GM12878 (cell line): ENCODE data around the gene CACFD1. TPM values are rescaled to one million over a fixed set of nuclear protein-coding genes. Genes with fewer than 3 reads are reported as not detected.

Experiments
- ATAC-seq: fragments of 200-7000 bp; cut with Tn5 transposase; 3 replicates; pipeline ENCODE4 v1.9.1; 2020; ENCODE audit warnings: mild to moderate bottlenecking, moderate library complexity
- BruUV-seq: library from RNA; stranded (reverse); fragments of 400-500 nt; replicated peaks from 2 replicates; lab custom pipeline; 2021; lab: Mats Ljungman, UMichigan
- CTCF ChIA-PET: fragments of 300-600 bp; sonication (Branson Sonifier 250); formaldehyde crosslinking; extraction: SDS; loops from one replicate; lab custom pipeline; 2021; ENCODE audit warnings: inconsistent platforms; lab: Yijun Ruan, JAX
- POLR2A ChIA-PET: fragments of 350-600 bp; formaldehyde crosslinking; extraction: SDS; loops from one replicate; lab custom pipeline; 2021; ENCODE audit warnings: inconsistent platforms; lab: Charles Lee
- RAD21 ChIA-PET: fragments of 300-600 bp; sonication (Branson Sonifier 250); formaldehyde crosslinking; loops from one replicate; lab custom pipeline; 2023; ENCODE audit warnings: antibody characterized with exemption; ENCODE audit not compliant: unreplicated experiment; lab: Charles Lee
- SMC1A ChIA-PET: fragments of 300-600 bp; sonication (Branson Sonifier 250); formaldehyde crosslinking; loops from one replicate; lab custom pipeline; 2023; ENCODE audit not compliant: unreplicated experiment, uncharacterized antibody; lab: Charles Lee
- DNase-seq: peaks from one replicate; pipeline ENCODE4 v3.0.0-alpha.2; 2011; ENCODE audit warnings: low read depth, low spot score
- FAIRE-seq: peaks from 3 replicates; lab custom pipeline; 2011; peaks lifted over from hg19 to GRCh38; lab: Jason Lieb, UNC
- H2AFZ ChIP-seq: 2 replicates; pipeline ENCODE4 v1.6.0; 2011; ENCODE audit warnings: low read depth, low read length, control low read depth; ENCODE audit not compliant: control insufficient read depth
- H3K27ac ChIP-seq: 2 replicates; pipeline ENCODE4 v1.5.1; 2011; ENCODE audit warnings: control low read depth; ENCODE audit not compliant: control insufficient read depth, insufficient read depth
- H3K27me3 ChIP-seq, 2 experiments: replicated peaks in 1 of 2; 2 replicates each; pipeline versions ENCODE4 v1.6.0 to v1.6.1; 2011; ENCODE audit warnings: low read length in 1 of 2; ENCODE audit not compliant: control insufficient read depth in 2 of 2, insufficient read depth in 2 of 2
- H3K36me3 ChIP-seq, 2 experiments: 2 replicates each; pipeline ENCODE4 v1.5.1; 2011; ENCODE audit warnings: low read length in 1 of 2; ENCODE audit not compliant: control insufficient read depth in 2 of 2, insufficient read depth in 2 of 2
- H3K4me1 ChIP-seq: 2 replicates; pipeline ENCODE4 v1.6.1; 2011; ENCODE audit warnings: mild to moderate bottlenecking, low read length, moderate library complexity, mixed read lengths; ENCODE audit not compliant: control insufficient read depth, insufficient read depth
- H3K4me2 ChIP-seq: 2 replicates; pipeline ENCODE4 v1.6.0; 2011; ENCODE audit warnings: control low read depth; ENCODE audit not compliant: control insufficient read depth, insufficient read depth
- H3K4me3 ChIP-seq: fragments of 200-600 bp; sonication (generic); 2 replicates; pipeline ENCODE4 v1.5.1; 2016
- H3K79me2 ChIP-seq: 2 replicates; pipeline ENCODE4 v1.6.0; 2011; ENCODE audit warnings: low read length; ENCODE audit not compliant: control insufficient read depth, insufficient read depth
- H3K9ac ChIP-seq: 2 replicates; pipeline ENCODE4 v1.8.0; 2011; ENCODE audit warnings: low read length, control low read depth, mixed read lengths; ENCODE audit not compliant: control insufficient read depth, insufficient read depth
- H3K9me3 ChIP-seq: replicated peaks from 3 replicates; pipeline ENCODE4 v1.5.1; 2011; ENCODE audit warnings: mild to moderate bottlenecking, low read length; ENCODE audit not compliant: control insufficient read depth, insufficient read depth
- H4K20me1 ChIP-seq: 2 replicates; pipeline ENCODE4 v1.6.0; 2011; ENCODE audit not compliant: control insufficient read depth, insufficient read depth
- ATF3 ChIP-seq: IDR thresholded peaks from 2 replicates; pipeline ENCODE4 v1.6.1; 2011; ENCODE audit warnings: low read depth, mild to moderate bottlenecking, low read length, moderate library complexity, borderline replicate concordance; ENCODE audit errors: extremely low read depth
- BACH1 ChIP-seq: fragments of 450-650 bp; IDR thresholded peaks from 2 replicates; pipeline ENCODE4 v1.6.1; 2017; ENCODE audit warnings: mild to moderate bottlenecking, borderline replicate concordance
- BRCA1 ChIP-seq: IDR thresholded peaks from 2 replicates; pipeline ENCODE4 v1.6.1; 2011; ENCODE audit warnings: low read depth, low read length, improper control_type of control experiment
- CBFB ChIP-seq: IDR thresholded peaks from 2 replicates; pipeline ENCODE4 v1.6.1; 2016; ENCODE audit warnings: antibody characterized with exemption, low read depth
- HCFC1 ChIP-seq: fragments of 150-350 bp; IDR thresholded peaks from 2 replicates; pipeline ENCODE4 v1.6.1; 2014; ENCODE audit warnings: low read length
- KLF5 ChIP-seq: fragments of 450-650 bp; IDR thresholded peaks from 2 replicates; pipeline ENCODE4 v1.6.1; 2014; ENCODE audit warnings: mild to moderate bottlenecking; ENCODE audit not compliant: partially characterized antibody
- NFIC ChIP-seq: IDR thresholded peaks from 2 replicates; pipeline ENCODE4 v1.6.1; 2012; ENCODE audit warnings: low read depth, mild to moderate bottlenecking, inconsistent platforms, low read length, moderate library complexity
- NRF1 ChIP-seq: conservative IDR thresholded peaks from 2 replicates; pipeline ENCODE4 v1.6.1; 2011; ENCODE audit warnings: mild to moderate bottlenecking, low read depth, low read length, improper control_type of control experiment
- PRDM15 ChIP-seq: fragments of 450-650 bp; formaldehyde crosslinking; IDR thresholded peaks from 2 replicates; pipeline ENCODE4 v1.4.0; 2020; ENCODE audit warnings: mild to moderate bottlenecking, moderate library complexity
- TAF1 ChIP-seq: IDR thresholded peaks from 2 replicates; pipeline ENCODE4 v1.6.1; 2011; ENCODE audit warnings: mild to moderate bottlenecking, low read depth, low read length, borderline replicate concordance
- ZNF384 ChIP-seq: IDR thresholded peaks from 2 replicates; pipeline ENCODE4 v1.6.1; 2012; ENCODE audit warnings: low read depth, mild to moderate bottlenecking, low read length, improper control_type of control experiment, borderline replicate concordance
- ZNF622 ChIP-seq: fragments of 450-650 bp; IDR thresholded peaks from 2 replicates; pipeline ENCODE4 v1.6.1; 2017; ENCODE audit warnings: mild to moderate bottlenecking, inconsistent platforms
- WGBS: methylation state at CpG from one replicate; pipeline ENCODE4 v1.1.6; 2016; ENCODE audit warnings: low lambda C conversion rate; ENCODE audit not compliant: insufficient replicate concordance, insufficient coverage; ENCODE audit errors: missing lambda C conversion rate; 5-methylcytosine and 5-hydroxymethylcytosine counted together
- in situ Hi-C: fragments of 300-500 bp; cut with MboI; formaldehyde crosslinking; loops from 9 replicates; pipeline ENCODE4 v1.14.3; 2018; ENCODE audit warnings: mixed read lengths
- intact Hi-C: fragments of 100-400 bp; cut with micrococcal nuclease; formaldehyde crosslinking; loops from one replicate; pipeline ENCODE4 v1.14.2; 2022; ENCODE audit not compliant: unreplicated experiment
- polyA plus RNA-seq, 11 experiments: library from polyadenylated mRNA; depleted of rRNA in 4 of 11; unstranded in 6 of 11; stranded (reverse) in 5 of 11; fragments of >200 nt; fragmentation: Nextera tagmentation in 4 of 11; fragmentation: Illumina TruSeq in 1 of 11; extraction: Ambion mirVana in 4 of 11; extraction: Trizol in 1 of 11; gene quantifications; 1 replicate in 1 of 11; 2 replicates in 10 of 11; pipeline versions ENCODE4 v1.2.1 to v1.2.3, GENCODE V29; 2011 to 2016; ENCODE audit warnings: inconsistent platforms in 2 of 11, missing spikeins in 2 of 11, low read depth in 1 of 11
- total RNA-seq, 4 experiments: library from RNA; depleted of rRNA in 3 of 4; stranded (reverse); fragments of >200 nt in 3 of 4; fragmentation: Illumina TruSeq in 1 of 4; extraction: Trizol in 1 of 4; gene quantifications; 2 replicates each; pipeline versions ENCODE4 v1.2.1 to v1.2.3, GENCODE V29; 2013 to 2021
- TF ChIP-seq, protein P1 (sequence below): IDR thresholded peaks from 2 replicates; pipeline ENCODE4 v1.6.1; 2012; ENCODE audit warnings: low read depth, low read length, improper control_type of control experiment

The CACFD1 gene
- total and polyA plus RNA-seq, 10 of the 15 experiments (the other 5 are each of a cell fraction or from before 2014, with no cell fraction given), result 0.09 to 5.8 (median 1.4) TPM; not detected in 1

- no TSS peak for BruUV-seq
- H4K20me1 ChIP-seq, result no peaks in the 10 kb centered on the region
- H3K4me3 ChIP-seq, result no peak overlapping the region
- in situ Hi-C loops (no loop called here), intact Hi-C loops (no loop called here)
- SMC1A ChIA-PET, result no interaction called here
- RAD21 ChIA-PET, result interaction anchor here (1.4 kb wide), 1 partner anchor 19 kb away, joined by 4 read pairs; no protein-coding TSS in a partner anchor
- TF ChIP-seq BRCA1 (no peak), NRF1 (no peak), ZNF622 (no peak), PRDM15 (CRISPR knock-in tag) (no peak), NFIC (no peak), KLF5 (no peak), CBFB (no peak), TAF1 (no peak), BACH1 (no peak), ZNF384 (no peak), ATF3 (no peak), HCFC1 (no peak)
- TF ChIP-seq, protein P1, sequence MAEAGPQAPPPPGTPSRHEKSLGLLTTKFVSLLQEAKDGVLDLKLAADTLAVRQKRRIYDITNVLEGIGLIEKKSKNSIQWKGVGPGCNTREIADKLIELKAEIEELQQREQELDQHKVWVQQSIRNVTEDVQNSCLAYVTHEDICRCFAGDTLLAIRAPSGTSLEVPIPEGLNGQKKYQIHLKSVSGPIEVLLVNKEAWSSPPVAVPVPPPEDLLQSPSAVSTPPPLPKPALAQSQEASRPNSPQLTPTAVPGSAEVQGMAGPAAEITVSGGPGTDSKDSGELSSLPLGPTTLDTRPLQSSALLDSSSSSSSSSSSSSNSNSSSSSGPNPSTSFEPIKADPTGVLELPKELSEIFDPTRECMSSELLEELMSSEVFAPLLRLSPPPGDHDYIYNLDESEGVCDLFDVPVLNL, result no peak
- H3K79me2 ChIP-seq, result no peaks in the 10 kb centered on the region
- 8% methylated on average over 5 of the region's 5 CpGs for WGBS
- no peaks in the 10 kb centered on the region for H3K9me3 ChIP-seq
- ATAC-seq (no peak), FAIRE-seq (no peak), DNase-seq (no peak)
- H3K9ac ChIP-seq, result no peak overlapping the region
- no peaks in the 10 kb centered on the region for H3K36me3 ChIP-seq
- no peak overlapping the region for H2AFZ ChIP-seq
- POLR2A ChIA-PET, result no interaction called here
- H3K4me2 ChIP-seq, result no peak overlapping the region
- peaks cover 0 to 2% of the 10 kb centered on the region in 2 experiments; a peak in 2 of 4 replicates for H3K27me3 ChIP-seq
- peaks cover 4% of the 10 kb centered on the region; the same call in 1 of the 2 replicates for H3K4me1 ChIP-seq
- no peak overlapping the region for H3K27ac ChIP-seq
- CTCF ChIA-PET, result interaction anchor here (1.4 kb wide), 1 partner anchor 45 kb away, joined by 4 read pairs; no protein-coding TSS in a partner anchor
These were observed 18.2 kb upstream of the CACFD1 start for GRCh38 chr9:133441571-133441970.
